ENCODE results near the gene TENT4A. TPM values are rescaled to one million over a fixed set of nuclear protein-coding genes. Genes with fewer than 3 reads are reported as not detected.

The TENT4A gene
- total and polyA plus RNA-seq, 2 of the 13 experiments (the other 11 are each of a cell fraction or from before 2014, with no cell fraction given) = 6.3 to 13.3 TPM

- TF ChIP-seq ZNF513 (CRISPR knock-in tag; conservative IDR thresholded peaks at IDR 0.05) (no peak), ZNF138 (CRISPR knock-in tag; IDR thresholded peaks at IDR 0.05; ENCODE audit: low read depth) (no peak), ZFP36L2 (CRISPR knock-in tag; IDR thresholded peaks at IDR 0.05) (no peak), TEF (CRISPR knock-in tag; IDR thresholded peaks at IDR 0.05) (no peak)
Observed at GRCh38 chr5:6784481-6784880, 71.2 kb downstream of the TENT4A start (continued).

- CTCF ChIA-PET (ENCODE audit: low intra/inter-chr PET ratio, low total read pairs) = no interaction called here
- H3K9me3 ChIP-seq (ENCODE audit: low read length) = no peaks in the 10 kb centered on the region
- intact Hi-C loops (cut with micrococcal nuclease; ENCODE audit: unreplicated experiment) (no loop called here), in situ Hi-C loops (cut with HindIII; ENCODE audit: extremely low pct_ligation_motif_present, low pct_unique_long_range_greater_than_20kb) (no loop called here)
- ATAC-seq = no peak
- no peak overlapping the region for H3K4me3 ChIP-seq (replicated peaks in 1 of 3; ENCODE audit: insufficient read depth in 1 of 3, low read depth in 2 of 3, low read length in 3 of 3)
- DNase-seq (ENCODE audit: low spot score) = no peak
- no peak for FAIRE-seq
- 55% methylated on average over 6 of the region's 6 CpGs for WGBS (ENCODE audit: low lambda C conversion rate)
- no peak overlapping the region for H3K9ac ChIP-seq (ENCODE audit: insufficient read depth, low read depth, low read length)
- H3K27ac ChIP-seq (ENCODE audit: extremely low read length, insufficient read depth, low read length) = no peak overlapping the region
- POLR2A ChIA-PET = no interaction called here
- H3K4me2 ChIP-seq (ENCODE audit: low read depth, low read length) = no peak overlapping the region
- no peaks in the 10 kb centered on the region for H3K79me2 ChIP-seq (ENCODE audit: insufficient read depth, low read length)
- H2AFZ ChIP-seq (ENCODE audit: low read length) = no peak overlapping the region
- H4K20me1 ChIP-seq (ENCODE audit: insufficient read depth, low read length) = no peaks in the 10 kb centered on the region
- no peaks in the 10 kb centered on the region for H3K4me1 ChIP-seq (ENCODE audit: insufficient read depth, low read length)
- H3K27me3 ChIP-seq (ENCODE audit: control insufficient read depth in 1 of 2, insufficient read depth in 2 of 2, low read length in 2 of 2) = no peaks in the 10 kb centered on the region; a peak in 1 of 5 replicates
- no peaks in the 10 kb centered on the region for H3K36me3 ChIP-seq (replicated peaks in 1 of 2; ENCODE audit: control insufficient read depth in 1 of 2, insufficient read depth in 2 of 2, low read length in 2 of 2)
- TF ChIP-seq ATF7 (IDR thresholded peaks at IDR 0.05) = 0 out of 2 replicates have a peak, but pooled peaks have one; percentile 3
- TF ChIP-seq ATF7 (CRISPR knock-in tag; IDR thresholded peaks at IDR 0.05) = no peak
- peak; percentile 75; the same call in 1 of the 2 replicates for TF ChIP-seq SOX6 (IDR thresholded peaks at IDR 0.05)
- no peak for TF ChIP-seq SOX6 (CRISPR knock-in tag; IDR thresholded peaks at IDR 0.05)
- TF ChIP-seq LCORL (IDR thresholded peaks at IDR 0.05) = 0 out of 2 replicates have a peak, but pooled peaks have one; percentile 25
- TF ChIP-seq LCORL (CRISPR knock-in tag; IDR thresholded peaks at IDR 0.05) = no peak
- TF ChIP-seq FOXP1 (IDR thresholded peaks at IDR 0.05) = peak; percentile 37; the same call in 1 of the 2 replicates
- no peak for TF ChIP-seq FOXP1 (CRISPR knock-in tag; IDR thresholded peaks at IDR 0.05)
- no peak for TF ChIP-seq HIC2 (CRISPR knock-in tag; IDR thresholded peaks at IDR 0.05; ENCODE audit: low read depth)
- no peak for TF ChIP-seq ZNF329 (CRISPR knock-in tag; IDR thresholded peaks at IDR 0.05; ENCODE audit: low read depth)
- no TSS peak for BruUV-seq (replicated peaks)
Observed at GRCh38 chr5:6785161-6785860, 72.1 kb downstream of the TENT4A start.

Data from HepG2 (cell line).